SK-N-SH treated with all-trans-retinoic acid at 6 μM for 48 hours (cell line): Measurements from ENCODE around the gene ZNF860.

Experiments
- ATAC-seq: fragments of 200-7000 bp; cut with Tn5 transposase; 3 replicates; pipeline ENCODE4 v1.9.1; 2020; ENCODE audit warnings: mild to moderate bottlenecking, moderate library complexity
- ARNTL ChIP-seq: fragments of 450-650 bp; formaldehyde crosslinking; IDR thresholded peaks from 2 replicates; pipeline ENCODE4 v1.5.0; 2020; ENCODE audit warnings: low read depth, mild to moderate bottlenecking, moderate library complexity, borderline replicate concordance
- BACH2 ChIP-seq: fragments of 250-450 bp; sonication (Bioruptor Pico); IDR thresholded peaks from 2 replicates; pipeline ENCODE4 v1.9.0; 2021; ENCODE audit warnings: mild to moderate bottlenecking, borderline replicate concordance
- CSDC2 ChIP-seq: fragments of 250-450 bp; sonication (Bioruptor Pico); IDR thresholded peaks from 2 replicates; pipeline ENCODE4 v1.5.0; 2020; ENCODE audit warnings: mild to moderate bottlenecking, moderate library complexity
- CSRNP3 ChIP-seq: fragments of 250-450 bp; sonication (Bioruptor Pico); IDR thresholded peaks from 2 replicates; pipeline ENCODE4 v1.5.1; 2021; ENCODE audit warnings: mild to moderate bottlenecking, moderate library complexity
- ESRRG ChIP-seq: fragments of 250-450 bp; sonication (Bioruptor Pico); IDR thresholded peaks from 2 replicates; pipeline ENCODE4 v1.6.1; 2021; ENCODE audit warnings: mild to moderate bottlenecking
- GLIS3 ChIP-seq: fragments of 250-450 bp; sonication (Bioruptor Pico); IDR thresholded peaks from 2 replicates; pipeline ENCODE4 v1.5.0; 2020; ENCODE audit warnings: mild to moderate bottlenecking, moderate library complexity
- ISL1 ChIP-seq: fragments of 250-450 bp; sonication (Bioruptor Pico); IDR thresholded peaks from 2 replicates; pipeline ENCODE4 v2.1.2; 2022; ENCODE audit warnings: mild to moderate bottlenecking, moderate library complexity
- OSR1 ChIP-seq: fragments of 250-450 bp; sonication (Bioruptor Pico); IDR thresholded peaks from 2 replicates; pipeline ENCODE4 v1.8.0; 2022; ENCODE audit warnings: moderate library complexity, mild to moderate bottlenecking, inconsistent platforms
- PPARA ChIP-seq: fragments of 250-450 bp; sonication (Bioruptor Pico); IDR thresholded peaks from 2 replicates; pipeline ENCODE4 v1.5.0; 2020; ENCODE audit warnings: mild to moderate bottlenecking, borderline replicate concordance
- RARB ChIP-seq: fragments of 250-450 bp; sonication (Bioruptor Pico); IDR thresholded peaks from 2 replicates; pipeline ENCODE4 v1.8.0; 2021; ENCODE audit warnings: mild to moderate bottlenecking, moderate library complexity
- TCF4 ChIP-seq: fragments of 250-450 bp; sonication (Bioruptor Pico); IDR thresholded peaks from 2 replicates; pipeline ENCODE4 v1.8.0; 2021; ENCODE audit warnings: mild to moderate bottlenecking, moderate library complexity, borderline replicate concordance
- TOX ChIP-seq: fragments of 250-450 bp; sonication (Bioruptor Pico); IDR thresholded peaks from 2 replicates; pipeline ENCODE4 v1.8.0; 2021; ENCODE audit warnings: mild to moderate bottlenecking, moderate library complexity, borderline replicate concordance
- TSHZ2 ChIP-seq: fragments of 250-450 bp; sonication (Bioruptor Pico); IDR thresholded peaks from 2 replicates; pipeline ENCODE4 v1.5.0; 2020; ENCODE audit warnings: mild to moderate bottlenecking, moderate library complexity
- ZC3H10 ChIP-seq: fragments of 250-450 bp; sonication (Bioruptor Pico); IDR thresholded peaks from 2 replicates; pipeline ENCODE4 v1.5.1; 2021; ENCODE audit warnings: mild to moderate bottlenecking, moderate library complexity
- ZFP3 ChIP-seq: fragments of 250-450 bp; sonication (Bioruptor Pico); IDR thresholded peaks from 2 replicates; pipeline ENCODE4 v1.5.0; 2020; ENCODE audit warnings: mild to moderate bottlenecking, moderate library complexity
- ZFP30 ChIP-seq: fragments of 450-650 bp; formaldehyde crosslinking; IDR thresholded peaks from 2 replicates; pipeline ENCODE4 v1.5.0; 2022; ENCODE audit warnings: mild to moderate bottlenecking, moderate library complexity
- ZNF565 ChIP-seq: fragments of 450-650 bp; formaldehyde crosslinking; conservative IDR thresholded peaks from 2 replicates; pipeline ENCODE4 v1.5.0; 2020; ENCODE audit warnings: low read depth, mild to moderate bottlenecking, moderate library complexity
- ZNF70 ChIP-seq: fragments of 450-650 bp; formaldehyde crosslinking; IDR thresholded peaks from 2 replicates; pipeline ENCODE4 v1.5.0; 2020; ENCODE audit warnings: mild to moderate bottlenecking, moderate library complexity
- ZNF8 ChIP-seq: fragments of 450-650 bp; formaldehyde crosslinking; IDR thresholded peaks from 2 replicates; pipeline ENCODE4 v1.5.0; 2020; ENCODE audit warnings: mild to moderate bottlenecking, moderate library complexity
- TF ChIP-seq, protein P1 (sequence below): fragments of 250-450 bp; sonication (Bioruptor Pico); IDR thresholded peaks from 2 replicates; pipeline ENCODE4 v1.5.1; 2020; ENCODE audit warnings: low read depth, mild to moderate bottlenecking, moderate library complexity
- TF ChIP-seq, protein P2 (sequence below): fragments of 250-450 bp; sonication (Bioruptor Pico); IDR thresholded peaks from 2 replicates; pipeline ENCODE4 v1.8.0; 2020; ENCODE audit warnings: mild to moderate bottlenecking, moderate library complexity, borderline replicate concordance

Gene ZNF860

DNA sequence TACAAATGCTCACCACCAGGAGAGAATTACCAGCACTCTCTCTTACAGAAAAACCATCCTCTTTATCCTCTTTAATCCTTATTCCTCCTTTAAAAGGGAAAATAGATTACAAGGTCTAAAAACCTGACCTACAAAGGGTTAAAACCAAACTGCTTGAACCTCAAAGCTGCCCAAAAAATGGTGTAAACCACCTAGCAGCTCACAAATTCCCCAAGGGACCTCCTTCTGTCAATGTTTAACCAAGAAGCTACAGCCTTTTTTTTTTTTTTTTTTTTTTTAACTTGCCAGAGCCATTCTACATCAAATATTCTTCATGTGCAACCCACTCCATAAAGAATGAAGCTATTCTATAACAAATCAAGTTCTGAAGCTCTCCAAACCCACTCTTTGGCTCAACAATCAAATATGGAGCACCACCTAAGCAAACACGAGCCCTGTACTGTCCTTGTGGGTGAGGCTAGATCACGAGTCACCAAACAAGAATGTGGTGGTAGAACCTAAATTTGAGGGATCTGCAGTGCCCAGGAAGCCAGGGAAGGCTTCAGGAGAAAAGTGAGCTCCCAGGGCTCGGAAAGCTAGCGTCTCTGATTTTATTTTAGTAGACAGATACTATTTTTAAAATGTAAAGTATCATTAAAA is 20.6 kb upstream of the ZNF860 start:
- ATAC-seq = no peak
- TF ChIP-seq ARNTL = no peak
- TF ChIP-seq, protein P1, sequence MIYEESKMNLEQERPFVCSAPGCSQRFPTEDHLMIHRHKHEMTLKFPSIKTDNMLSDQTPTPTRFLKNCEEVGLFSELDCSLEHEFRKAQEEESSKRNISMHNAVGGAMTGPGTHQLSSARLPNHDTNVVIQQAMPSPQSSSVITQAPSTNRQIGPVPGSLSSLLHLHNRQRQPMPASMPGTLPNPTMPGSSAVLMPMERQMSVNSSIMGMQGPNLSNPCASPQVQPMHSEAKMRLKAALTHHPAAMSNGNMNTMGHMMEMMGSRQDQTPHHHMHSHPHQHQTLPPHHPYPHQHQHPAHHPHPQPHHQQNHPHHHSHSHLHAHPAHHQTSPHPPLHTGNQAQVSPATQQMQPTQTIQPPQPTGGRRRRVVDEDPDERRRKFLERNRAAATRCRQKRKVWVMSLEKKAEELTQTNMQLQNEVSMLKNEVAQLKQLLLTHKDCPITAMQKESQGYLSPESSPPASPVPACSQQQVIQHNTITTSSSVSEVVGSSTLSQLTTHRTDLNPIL (CRISPR knock-in tag) = no peak
- TF ChIP-seq TCF4 (CRISPR knock-in tag) = no peak
- no peak for TF ChIP-seq TSHZ2 (CRISPR knock-in tag)
- no peak for TF ChIP-seq ISL1 (CRISPR knock-in tag)
- TF ChIP-seq ESRRG (CRISPR knock-in tag) = no peak
- no peak for TF ChIP-seq ZFP30 (CRISPR knock-in tag)
- TF ChIP-seq CSRNP3 (CRISPR knock-in tag) = no peak
- TF ChIP-seq ZNF8 (CRISPR knock-in tag) = no peak
- TF ChIP-seq GLIS3 = no peak
- TF ChIP-seq BACH2 = no peak
- no peak for TF ChIP-seq ZFP3 (CRISPR knock-in tag)
- TF ChIP-seq, protein P2, sequence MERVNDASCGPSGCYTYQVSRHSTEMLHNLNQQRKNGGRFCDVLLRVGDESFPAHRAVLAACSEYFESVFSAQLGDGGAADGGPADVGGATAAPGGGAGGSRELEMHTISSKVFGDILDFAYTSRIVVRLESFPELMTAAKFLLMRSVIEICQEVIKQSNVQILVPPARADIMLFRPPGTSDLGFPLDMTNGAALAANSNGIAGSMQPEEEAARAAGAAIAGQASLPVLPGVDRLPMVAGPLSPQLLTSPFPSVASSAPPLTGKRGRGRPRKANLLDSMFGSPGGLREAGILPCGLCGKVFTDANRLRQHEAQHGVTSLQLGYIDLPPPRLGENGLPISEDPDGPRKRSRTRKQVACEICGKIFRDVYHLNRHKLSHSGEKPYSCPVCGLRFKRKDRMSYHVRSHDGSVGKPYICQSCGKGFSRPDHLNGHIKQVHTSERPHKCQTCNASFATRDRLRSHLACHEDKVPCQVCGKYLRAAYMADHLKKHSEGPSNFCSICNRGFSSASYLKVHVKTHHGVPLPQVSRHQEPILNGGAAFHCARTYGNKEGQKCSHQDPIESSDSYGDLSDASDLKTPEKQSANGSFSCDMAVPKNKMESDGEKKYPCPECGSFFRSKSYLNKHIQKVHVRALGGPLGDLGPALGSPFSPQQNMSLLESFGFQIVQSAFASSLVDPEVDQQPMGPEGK (CRISPR knock-in tag) = no peak
- no peak for TF ChIP-seq TOX
- TF ChIP-seq OSR1 (CRISPR knock-in tag) = no peak
- no peak for TF ChIP-seq ZNF565 (CRISPR knock-in tag)
- no peak for TF ChIP-seq PPARA
- TF ChIP-seq ZC3H10 (CRISPR knock-in tag) = no peak
- TF ChIP-seq ZNF70 (CRISPR knock-in tag) = no peak
- TF ChIP-seq CSDC2 (CRISPR knock-in tag) = no peak

DNA sequence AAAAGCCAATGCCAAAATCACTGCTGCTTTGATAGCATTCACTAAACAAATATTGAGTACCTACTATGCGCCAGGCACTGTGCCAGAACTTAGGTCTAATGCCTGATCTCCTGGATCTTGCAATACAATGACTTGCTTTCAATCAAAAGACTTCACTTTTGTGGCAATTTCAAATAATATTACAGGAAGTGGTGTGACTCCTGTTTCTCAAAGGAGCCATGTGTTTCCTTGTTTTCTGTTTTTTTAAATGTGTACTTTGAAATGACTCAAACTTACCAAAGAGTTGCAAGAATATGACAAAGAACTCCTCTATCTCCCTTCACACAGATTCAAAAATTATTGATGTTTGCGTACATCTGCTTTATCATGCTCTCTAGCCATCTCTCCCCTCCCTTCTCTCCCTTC is 18.7 kb upstream of the ZNF860 start:
- no peak for TF ChIP-seq TCF4 (CRISPR knock-in tag)
- TF ChIP-seq ARNTL = no peak
- no peak for TF ChIP-seq CSDC2 (CRISPR knock-in tag)
- no peak for ATAC-seq

- TF ChIP-seq ZFP30 (CRISPR knock-in tag) (no peak), RARB (no peak), ZNF565 (CRISPR knock-in tag) (no peak), CSRNP3 (CRISPR knock-in tag) (no peak), ISL1 (CRISPR knock-in tag) (no peak), TSHZ2 (CRISPR knock-in tag) (no peak), CSDC2 (CRISPR knock-in tag) (no peak)
These were observed 14.5 kb upstream of the ZNF860 start for GRCh38 chr3:31966978-31967591.

More at GRCh38 chr3:31966978-31967591, 14.5 kb upstream of the ZNF860 start:
- ATAC-seq = no peak
